ENCODE measurements around the gene DENND4A. TPM values are rescaled to one million over a fixed set of nuclear protein-coding genes. Genes with fewer than 3 reads are reported as not detected.
A peak's percentile ranks its signal among the peaks of the same experiment; 100 is the strongest.

The DENND4A gene
- total RNA-seq, 1 donor from 2014 or later, result 17.5 TPM

- Mint-ChIP-seq H3K4me1 (ENCODE audit: low read depth) (peaks cover 19% of the 10 kb centered on the region), H3K27ac (peak overlapping the region; percentile 21), H3K9me3 (ENCODE audit: low read depth) (no peaks in the 10 kb centered on the region), H3K27me3 (no peaks in the 10 kb centered on the region), H3K36me3 (ENCODE audit: insufficient read depth) (no peaks in the 10 kb centered on the region), H3K4me3 (ENCODE audit: low read depth) (no peak overlapping the region)
- no peak for DNase-seq (ENCODE audit: low spot score, unreplicated experiment)
- no peak for TF ChIP-seq CTCF (IDR thresholded peaks at IDR 0.05; ENCODE audit: unreplicated experiment)
Measured at GRCh38 chr15:65801229-65801805, 9.2 kb upstream of the DENND4A start.

- no peaks in the 10 kb centered on the region for H3K36me3 Mint-ChIP-seq (ENCODE audit: insufficient read depth)
- H3K27ac Mint-ChIP-seq, result peak overlapping the region; percentile 50
- no peak for DNase-seq (ENCODE audit: low spot score, unreplicated experiment)
- no peak for TF ChIP-seq CTCF (IDR thresholded peaks at IDR 0.05; ENCODE audit: unreplicated experiment)
- H3K4me1 Mint-ChIP-seq (ENCODE audit: low read depth), result peaks cover 23% of the 10 kb centered on the region
- H3K27me3 Mint-ChIP-seq, result no peaks in the 10 kb centered on the region
- no peaks in the 10 kb centered on the region for H3K9me3 Mint-ChIP-seq (ENCODE audit: low read depth)
- H3K4me3 Mint-ChIP-seq (ENCODE audit: low read depth), result no peak overlapping the region
Measured at GRCh38 chr15:65796610-65797078, 4.6 kb upstream of the DENND4A start.

GRCh38 chr15:65795663-65796216, 3.6 kb upstream of the DENND4A start:
- Mint-ChIP-seq H3K27me3 (no peaks in the 10 kb centered on the region), H3K36me3 (ENCODE audit: insufficient read depth) (no peaks in the 10 kb centered on the region), H3K4me1 (ENCODE audit: low read depth) (peaks cover 23% of the 10 kb centered on the region), H3K9me3 (ENCODE audit: low read depth) (no peaks in the 10 kb centered on the region), H3K4me3 (ENCODE audit: low read depth) (no peak overlapping the region), H3K27ac (peak overlapping the region; percentile 41)
- TF ChIP-seq CTCF (IDR thresholded peaks at IDR 0.05; ENCODE audit: unreplicated experiment), result no peak
- DNase-seq (ENCODE audit: low spot score, unreplicated experiment), result no peak

- Mint-ChIP-seq H3K36me3 (ENCODE audit: insufficient read depth) (no peaks in the 10 kb centered on the region), H3K9me3 (ENCODE audit: low read depth) (no peaks in the 10 kb centered on the region), H3K27me3 (no peaks in the 10 kb centered on the region), H3K27ac (no peak overlapping the region), H3K4me3 (ENCODE audit: low read depth) (peak overlapping the region; percentile 29), H3K4me1 (ENCODE audit: low read depth) (peaks cover 28% of the 10 kb centered on the region)
- no peak for TF ChIP-seq CTCF (IDR thresholded peaks at IDR 0.05; ENCODE audit: unreplicated experiment)
- DNase-seq (ENCODE audit: low spot score, unreplicated experiment), result no peak
Measured at GRCh38 chr15:65793818-65794104, 1.7 kb upstream of the DENND4A start.

- Mint-ChIP-seq H3K9me3 (ENCODE audit: low read depth) (no peaks in the 10 kb centered on the region), H3K4me3 (ENCODE audit: low read depth) (peak overlapping the region; percentile 85), H3K4me1 (ENCODE audit: low read depth) (peaks cover 28% of the 10 kb centered on the region), H3K27me3 (no peaks in the 10 kb centered on the region), H3K27ac (peak overlapping the region; percentile 99), H3K36me3 (ENCODE audit: insufficient read depth) (no peaks in the 10 kb centered on the region)
- TF ChIP-seq CTCF (IDR thresholded peaks at IDR 0.05; ENCODE audit: unreplicated experiment), result no peak
- DNase-seq (ENCODE audit: low spot score, unreplicated experiment), result no peak
Measured at GRCh38 chr15:65792988-65793817, 1.1 kb upstream of the DENND4A start.
